HepG2 (cell line): ENCODE measurements around the gene SRPRA. TPM values are rescaled to one million over a fixed set of nuclear protein-coding genes. Genes with fewer than 3 reads are reported as not detected.

ENCODE experiments used
- ATAC-seq: fragments of 200-7000 bp; cut with Tn5 transposase; 3 replicates; pipeline ENCODE4 v1.9.1; 2020; ENCODE audit warnings: mild to moderate bottlenecking, moderate library complexity
- BruUV-seq: library from RNA; stranded (reverse); fragments of 400-500 nt; replicated peaks from 2 replicates; lab custom pipeline; 2021; lab: Mats Ljungman, UMichigan
- CTCF ChIA-PET: fragments of 300-600 bp; formaldehyde crosslinking; extraction: SDS; loops from one replicate; lab custom pipeline; 2021; ENCODE audit warnings: low total read pairs, inconsistent platforms, low intra/inter-chr PET ratio; lab: Yijun Ruan, JAX
- POLR2A ChIA-PET: fragments of 350-600 bp; sonication (Branson Sonifier 250); formaldehyde crosslinking; loops from one replicate; lab custom pipeline; 2020; ENCODE audit warnings: antibody characterized with exemption, inconsistent platforms; lab: Yijun Ruan, JAX
- DNase-seq: peaks from one replicate; pipeline ENCODE4 v3.0.0-alpha.2; 2015; ENCODE audit warnings: low spot score
- FAIRE-seq: peaks from 3 replicates; lab custom pipeline; 2011; peaks lifted over from hg19 to GRCh38; lab: Jason Lieb, UNC
- H2AFZ ChIP-seq: one replicate; pipeline ENCODE4 v1.6.1; 2011; ENCODE audit warnings: low read length, inconsistent platforms
- H3K27ac ChIP-seq: fragments of 300-600 bp; 3 replicates; pipeline ENCODE4 v1.8.0; 2011; ENCODE audit warnings: mixed run types, mild to moderate bottlenecking, mixed read lengths, low read length, inconsistent platforms; ENCODE audit not compliant: insufficient read depth; ENCODE audit errors: extremely low read length
- H3K27me3 ChIP-seq, 2 experiments: fragments of 200-600 bp in 1 of 2; 2 replicates in 1 of 2; 3 replicates in 1 of 2; pipeline versions ENCODE4 v1.6.0 to v1.8.0; 2011; ENCODE audit warnings: low read length in 2 of 2, mild to moderate bottlenecking in 2 of 2, moderate library complexity in 2 of 2, inconsistent platforms in 1 of 2; ENCODE audit not compliant: insufficient read depth in 2 of 2, control insufficient read depth in 1 of 2
- H3K36me3 ChIP-seq, 2 experiments: fragments of 200-600 bp in 1 of 2; replicated peaks in 1 of 2; 2 replicates in 1 of 2; 3 replicates in 1 of 2; pipeline versions ENCODE4 v1.5.1 to v1.8.0; 2011; ENCODE audit warnings: low read length in 2 of 2, inconsistent platforms in 1 of 2; ENCODE audit not compliant: insufficient read depth in 2 of 2, control insufficient read depth in 1 of 2
- H3K4me1 ChIP-seq: 2 replicates; pipeline ENCODE4 v1.5.1; 2012; ENCODE audit warnings: low read length, inconsistent platforms; ENCODE audit not compliant: insufficient read depth
- H3K4me2 ChIP-seq: 2 replicates; pipeline ENCODE4 v1.6.0; 2011; ENCODE audit warnings: low read depth, low read length, inconsistent platforms
- H3K4me3 ChIP-seq, 3 experiments: fragments of 200-600 bp in 1 of 3; sonication (generic), shearing (Covaris generic) in 1 of 3; replicated peaks in 1 of 3; 2 replicates each; pipeline ENCODE4 v1.5.1; 2011 to 2016; ENCODE audit warnings: low read length in 3 of 3, inconsistent platforms in 2 of 3, low read depth in 2 of 3, mild to moderate bottlenecking in 2 of 3, control low read depth in 1 of 3, mixed read lengths in 1 of 3; ENCODE audit not compliant: insufficient read depth in 1 of 3
- H3K79me2 ChIP-seq: one replicate; pipeline ENCODE4 v1.6.1; 2011; ENCODE audit warnings: low read length, inconsistent platforms; ENCODE audit not compliant: insufficient read depth
- H3K9ac ChIP-seq: 2 replicates; pipeline ENCODE4 v1.6.0; 2011; ENCODE audit warnings: mild to moderate bottlenecking, low read depth, low read length, inconsistent platforms; ENCODE audit not compliant: insufficient read depth
- H3K9me3 ChIP-seq: 2 replicates; pipeline ENCODE4 v1.5.1; 2012; ENCODE audit warnings: mild to moderate bottlenecking, low read length
- H4K20me1 ChIP-seq: 2 replicates; pipeline ENCODE4 v1.6.0; 2011; ENCODE audit warnings: inconsistent platforms, mild to moderate bottlenecking, low read length, moderate library complexity; ENCODE audit not compliant: insufficient read depth
- CBFB ChIP-seq: sonication (generic); formaldehyde crosslinking; IDR thresholded peaks from 2 replicates; pipeline ENCODE4 v1.4.0; 2020; ENCODE audit warnings: missing genetic modification reagents
- MTA1 ChIP-seq: sonication (generic); formaldehyde crosslinking; IDR thresholded peaks from 2 replicates; pipeline ENCODE4 v1.4.0; 2020; ENCODE audit warnings: missing genetic modification reagents, mild to moderate bottlenecking, borderline replicate concordance
- PTBP1 ChIP-seq: fragments of 200-400 bp; formaldehyde crosslinking; IDR thresholded peaks from 2 replicates; pipeline ENCODE4 v1.6.1; 2018; ENCODE audit warnings: low read length, low read depth; ENCODE audit not compliant: poor library complexity, severe bottlenecking
- XRCC5 ChIP-seq: fragments of 200-400 bp; formaldehyde crosslinking; optimal IDR thresholded peaks from 2 replicates; pipeline ENCODE3; 2017; ENCODE audit warnings: mild to moderate bottlenecking, low read length
- ZNF224 ChIP-seq: sonication (generic); formaldehyde crosslinking; IDR thresholded peaks from 2 replicates; pipeline ENCODE4 v1.5.0; 2020; ENCODE audit warnings: mild to moderate bottlenecking, missing genetic modification reagents
- WGBS: methylation state at CpG from one replicate; pipeline ENCODE4 v1.1.6; 2017; ENCODE audit warnings: low lambda C conversion rate; 5-methylcytosine and 5-hydroxymethylcytosine counted together
- in situ Hi-C: cut with HindIII; loops from 2 replicates; pipeline ENCODE4 v1.10.0; 2017; ENCODE audit warnings: low pct_unique_long_range_greater_than_20kb; ENCODE audit not compliant: extremely low pct_ligation_motif_present
- intact Hi-C: fragments of 100-400 bp; cut with micrococcal nuclease; formaldehyde crosslinking; loops from one replicate; pipeline ENCODE4 v1.10.0; 2022; ENCODE audit not compliant: unreplicated experiment
- polyA plus RNA-seq, 8 experiments: library from polyadenylated mRNA; depleted of rRNA in 3 of 8; stranded (reverse) in 7 of 8; unstranded in 1 of 8; fragments of >200 nt; fragmentation: Illumina TruSeq in 4 of 8; extraction: Trizol in 4 of 8; gene quantifications; 2 replicates each; pipeline versions ENCODE4 v1.2.1 to v1.2.3, GENCODE V29; 2011 to 2016; ENCODE audit warnings: low read depth in 4 of 8, missing spikeins in 1 of 8, mixed read lengths in 1 of 8; ENCODE audit not compliant: insufficient read depth in 1 of 8
- total RNA-seq, 5 experiments: library from RNA; depleted of rRNA; stranded (reverse); fragments of >200 nt; fragmentation: Illumina TruSeq; extraction: Trizol; gene quantifications; 2 replicates each; pipeline ENCODE4 v1.2.3, GENCODE V29; 2016; ENCODE audit warnings: low read depth in 1 of 5

SRPRA gene
- total and polyA plus RNA-seq, 2 of the 13 experiments (the other 11 are each of a cell fraction or from before 2014, with no cell fraction given) = 27.7 to 64.6 TPM

GRCh38 chr11:126232683-126233082 lies 36.0 kb downstream of the SRPRA start:
- TF ChIP-seq XRCC5 (no peak), PTBP1 (no peak), ZNF224 (no peak)
- Histone ChIP-seq H3K4me3 (no peak overlapping the region), H3K36me3 (peaks cover 0 to 20% of the 10 kb centered on the region in 2 experiments; a peak in 3 of 5 replicates), H3K79me2 (peaks cover 3% of the 10 kb centered on the region), H3K4me1 (no peaks in the 10 kb centered on the region), H3K27me3 (no peaks in the 10 kb centered on the region), H3K9me3 (no peaks in the 10 kb centered on the region), H3K27ac (no peak overlapping the region), H4K20me1 (no peaks in the 10 kb centered on the region), H2AFZ (no peak overlapping the region), H3K9ac (no peak overlapping the region), H3K4me2 (no peak overlapping the region)
- ATAC-seq (no peak), DNase-seq (no peak), FAIRE-seq (no peak)
- ChIA-PET CTCF (no interaction called here), POLR2A (no interaction called here)
- in situ Hi-C loops (no loop called here), intact Hi-C loops (no loop called here)
- no TSS peak for BruUV-seq
- WGBS = 98% methylated on average over 3 of the region's 3 CpGs

GRCh38 chr11:126231725-126232459 lies 36.8 kb downstream of the SRPRA start:
- H3K79me2 ChIP-seq = peaks cover 3% of the 10 kb centered on the region
- no TSS peak for BruUV-seq
- 98% methylated on average over 6 of the region's 6 CpGs for WGBS
- TF ChIP-seq MTA1 (CRISPR knock-in tag) (no peak), CBFB (no peak)
- H2AFZ ChIP-seq = no peak overlapping the region
- H3K4me3 ChIP-seq = no peak overlapping the region
- in situ Hi-C loops = no loop called here
- FAIRE-seq (no peak), DNase-seq (no peak), ATAC-seq (no peak)
- H3K27me3 ChIP-seq = no peaks in the 10 kb centered on the region
- CTCF ChIA-PET = no interaction called here
- H3K4me2 ChIP-seq = no peak overlapping the region
- H3K9ac ChIP-seq = no peak overlapping the region
- no peaks in the 10 kb centered on the region for H3K4me1 ChIP-seq
- no peak overlapping the region for H3K27ac ChIP-seq
- intact Hi-C loops = no loop called here
- POLR2A ChIA-PET = no interaction called here
- H4K20me1 ChIP-seq = no peaks in the 10 kb centered on the region
- peaks cover 0 to 20% of the 10 kb centered on the region in 2 experiments; a peak in 3 of 5 replicates for H3K36me3 ChIP-seq
- H3K9me3 ChIP-seq = no peaks in the 10 kb centered on the region
